ENCODE measurements around the gene C1orf141.
A peak's percentile ranks its signal among the peaks of the same experiment; 100 is the strongest.
"Not testable (repeated sequence)": the region's sequence is repeated elsewhere in the genome, so short reads cannot be mapped to it uniquely, and the experiment has no call there.

C1orf141 gene

GRCh38 chr1:67085326-67085725 is 49.4 kb downstream of the C1orf141 start:
- no peak for DNase-seq (ENCODE audit: low read depth in 2 of 2)

- no peak for DNase-seq (ENCODE audit: low read depth in 2 of 2)
Measured at GRCh38 chr1:67084765-67085318, 49.9 kb downstream of the C1orf141 start.

DNA sequence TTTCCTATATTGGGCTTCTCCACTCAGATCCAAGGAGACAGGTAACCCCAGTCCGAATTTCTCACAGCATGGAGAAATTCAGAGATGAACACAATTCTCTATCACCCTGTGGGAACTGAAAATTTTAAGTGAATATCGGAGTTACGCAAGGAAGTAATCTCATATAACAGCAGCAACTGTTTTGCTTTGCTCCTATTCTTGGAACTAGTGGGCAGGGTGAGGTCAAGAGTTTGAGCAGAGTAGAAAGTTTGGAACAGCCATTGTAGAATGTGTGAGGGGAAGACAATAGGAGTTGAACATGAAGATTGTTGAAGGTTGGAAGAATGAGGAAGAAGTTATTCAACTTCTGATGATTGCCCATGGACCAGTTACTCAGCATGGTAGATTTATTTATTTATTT is 56.5 kb downstream of the C1orf141 start:
- no peak for DNase-seq (ENCODE audit: low read depth in 2 of 2)

DNA sequence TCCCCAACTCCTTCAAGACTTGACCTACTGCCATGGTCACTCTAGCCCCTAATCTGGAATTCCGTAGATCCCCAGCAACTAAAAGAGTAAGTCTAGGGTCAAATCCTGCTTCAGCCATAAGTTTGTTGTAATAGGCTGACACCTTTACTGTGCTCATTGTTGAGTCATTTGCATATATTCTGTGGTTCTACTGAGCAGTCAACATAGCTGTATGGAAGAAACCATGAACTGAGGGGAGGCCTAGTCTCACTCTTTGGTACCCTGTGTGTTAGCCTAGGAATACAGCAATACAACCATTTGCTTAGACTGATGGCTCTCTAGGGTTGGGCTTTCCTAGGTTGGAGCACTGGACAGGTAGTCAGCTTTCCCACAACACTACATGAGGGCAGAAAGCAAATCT is 57.2 kb downstream of the C1orf141 start:
- DNase-seq (ENCODE audit: low read depth in 2 of 2) = no peak

- no peak for DNase-seq (ENCODE audit: low read depth in 2 of 2)
Measured at GRCh38 chr1:67072749-67073148, 62.0 kb downstream of the C1orf141 start.

GRCh38 chr1:67067655-67068054 is 67.1 kb downstream of the C1orf141 start:
- not testable (repeated sequence) for DNase-seq (ENCODE audit: low read depth in 2 of 2)

DNA sequence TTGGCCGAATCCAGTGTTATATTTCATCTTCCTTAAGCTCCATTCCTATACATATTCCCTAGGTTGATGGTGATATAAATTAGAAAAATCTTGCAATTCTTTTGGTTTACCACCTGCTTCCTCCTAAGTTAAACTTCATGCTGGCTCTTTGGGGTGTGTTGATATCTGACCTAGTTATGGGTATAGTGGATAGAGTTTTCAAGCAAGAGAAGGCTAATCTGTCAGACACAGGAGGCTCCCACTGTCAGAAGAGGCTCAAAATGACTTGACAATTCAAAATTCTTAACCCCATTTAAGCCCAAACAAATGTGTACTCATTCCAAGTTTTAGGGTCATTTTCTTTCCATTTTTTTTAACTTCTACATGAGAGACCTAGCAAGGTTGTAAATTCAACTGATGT is 72.4 kb downstream of the C1orf141 start:
- DNase-seq (ENCODE audit: low read depth in 2 of 2) = no peak

DNA sequence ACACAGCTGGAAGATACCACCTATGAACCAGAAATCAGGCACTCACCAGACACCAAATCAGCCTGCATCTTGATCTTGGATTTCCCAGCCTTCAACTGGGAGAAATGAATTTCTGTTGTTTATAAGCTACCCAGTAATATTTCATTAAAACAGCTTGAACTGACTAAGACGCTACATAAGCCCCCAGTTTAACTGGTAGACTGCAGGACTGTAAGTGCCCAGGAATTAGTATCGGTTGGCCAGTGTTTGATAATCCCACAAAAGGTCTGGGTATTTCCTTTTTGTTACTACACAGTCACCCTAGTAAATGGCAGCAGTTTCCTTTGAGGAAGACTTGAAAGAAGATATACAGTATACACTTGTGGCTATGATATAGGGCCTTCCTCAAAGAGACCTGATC is 73.5 kb downstream of the C1orf141 start:
- DNase-seq (ENCODE audit: low read depth in 2 of 2) = no peak

DNA sequence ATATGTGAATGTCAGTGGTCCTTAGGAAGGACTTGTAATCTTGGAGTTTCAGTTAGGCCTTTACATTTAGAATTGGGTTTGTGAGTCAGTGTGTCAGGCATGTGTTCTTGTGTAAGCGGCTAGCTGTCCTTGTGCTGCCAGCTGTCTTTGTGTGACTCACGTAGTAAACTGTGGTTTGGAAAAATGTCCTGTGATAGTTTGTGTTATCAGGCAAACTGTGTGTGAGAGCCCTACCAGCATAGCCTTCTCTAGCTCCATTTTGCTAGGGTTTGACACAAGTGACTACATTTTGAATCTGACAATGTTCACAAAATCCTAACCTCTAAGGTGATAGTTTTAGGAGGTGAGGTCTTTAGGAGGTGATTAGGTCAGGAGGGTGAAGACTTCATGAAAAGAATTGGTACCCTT is 74.0 kb downstream of the C1orf141 start:
- DNase-seq (ENCODE audit: low read depth in 2 of 2) = no peak

GRCh38 chr1:67059346-67059745 is 75.4 kb downstream of the C1orf141 start:
- no peak for DNase-seq (ENCODE audit: low read depth in 2 of 2)

- no peak for DNase-seq (ENCODE audit: low read depth in 2 of 2)
Measured at GRCh38 chr1:67058761-67059160, 76.0 kb downstream of the C1orf141 start.

DNA sequence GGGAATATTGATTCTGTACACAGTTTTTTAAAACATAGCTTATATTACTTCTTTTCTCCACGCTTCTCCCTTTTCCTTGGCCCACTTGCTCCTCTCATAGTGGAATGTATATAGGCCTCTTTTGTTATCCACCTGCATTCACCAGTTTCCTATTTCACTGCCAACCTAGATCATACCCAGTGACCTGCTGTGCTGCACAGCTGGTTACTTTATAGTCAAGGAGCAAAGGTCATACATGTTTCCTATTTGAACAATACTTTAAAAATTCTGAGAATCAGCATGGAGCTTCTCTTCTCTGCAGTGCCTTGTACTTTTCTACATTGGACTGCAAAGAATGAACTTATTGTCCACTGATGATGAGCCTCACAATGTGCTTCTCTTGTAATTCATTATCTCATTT is 76.5 kb downstream of the C1orf141 start:
- no peak for DNase-seq (ENCODE audit: low read depth in 2 of 2)

DNA sequence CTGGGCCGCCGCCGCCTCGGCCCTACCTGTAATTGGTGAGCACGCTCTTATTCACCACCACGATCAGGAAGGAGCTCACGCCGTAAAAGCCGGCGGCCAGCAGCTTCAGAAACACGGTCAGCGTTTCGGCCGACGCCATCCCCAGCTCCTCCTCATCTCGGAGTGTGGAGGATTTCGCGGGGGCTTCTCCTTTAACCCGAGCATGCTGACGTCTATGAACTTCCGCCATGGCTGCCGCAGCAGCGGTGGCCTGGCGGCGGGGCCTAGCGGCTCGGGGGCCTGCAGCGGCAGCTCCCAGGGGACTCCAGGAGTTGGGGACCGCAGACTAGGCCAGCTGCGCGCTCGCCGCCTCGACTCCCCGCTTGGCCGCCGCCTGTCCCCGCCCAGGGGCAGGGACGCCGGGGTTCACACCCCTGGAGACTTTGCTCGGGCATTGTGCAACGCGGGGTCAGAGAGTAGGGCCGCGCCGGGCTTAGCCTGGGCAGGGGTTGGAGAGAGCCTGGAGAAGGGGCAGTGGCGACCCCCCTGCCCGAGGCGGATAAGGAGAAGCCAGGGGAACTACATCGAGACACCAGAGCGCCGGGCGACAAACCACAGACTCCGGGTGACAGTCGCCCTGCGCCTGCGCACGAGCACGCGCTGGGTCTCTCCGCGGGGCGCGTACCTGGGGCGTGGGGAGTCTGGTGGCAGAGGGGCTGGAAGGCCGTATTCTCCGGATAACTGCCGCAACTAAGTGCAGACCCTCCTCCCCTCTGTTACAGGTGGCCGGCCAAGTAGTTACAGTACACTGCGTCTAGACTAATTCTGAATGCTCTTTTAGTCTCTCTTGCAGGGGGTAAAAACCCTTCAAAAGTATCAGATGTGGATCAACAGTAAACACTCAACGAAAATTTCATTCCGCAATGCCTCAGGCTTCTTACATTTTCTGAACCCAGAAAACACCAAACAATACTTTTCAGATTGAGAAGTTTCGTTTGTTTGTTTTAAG is 80.7 kb downstream of the C1orf141 start, which contains the start of gene SLC35D1:
Gene SLC35D1 (minus strand): TSS at position 364 of the 988 bp plus-strand sequence. CDS start 135 bp downstream, at position 229.
- DNase-seq (ENCODE audit: low read depth in 2 of 2) = peak; percentile 71

DNA sequence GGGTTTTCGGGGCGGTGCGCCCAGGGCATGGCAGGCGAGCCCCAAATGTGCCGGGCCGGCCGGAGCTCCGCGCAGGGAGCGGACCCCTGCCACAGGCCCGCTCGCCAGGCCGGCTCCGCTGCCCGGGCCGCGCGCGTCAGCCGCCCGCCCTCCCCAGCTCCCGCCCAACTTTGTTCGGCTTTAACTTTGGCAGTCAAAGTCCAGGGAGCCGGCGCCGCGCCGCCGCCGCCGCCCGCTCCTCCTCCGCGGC is 81.3 kb downstream of the C1orf141 start:
- no peak for DNase-seq (ENCODE audit: low read depth in 2 of 2)

DNA sequence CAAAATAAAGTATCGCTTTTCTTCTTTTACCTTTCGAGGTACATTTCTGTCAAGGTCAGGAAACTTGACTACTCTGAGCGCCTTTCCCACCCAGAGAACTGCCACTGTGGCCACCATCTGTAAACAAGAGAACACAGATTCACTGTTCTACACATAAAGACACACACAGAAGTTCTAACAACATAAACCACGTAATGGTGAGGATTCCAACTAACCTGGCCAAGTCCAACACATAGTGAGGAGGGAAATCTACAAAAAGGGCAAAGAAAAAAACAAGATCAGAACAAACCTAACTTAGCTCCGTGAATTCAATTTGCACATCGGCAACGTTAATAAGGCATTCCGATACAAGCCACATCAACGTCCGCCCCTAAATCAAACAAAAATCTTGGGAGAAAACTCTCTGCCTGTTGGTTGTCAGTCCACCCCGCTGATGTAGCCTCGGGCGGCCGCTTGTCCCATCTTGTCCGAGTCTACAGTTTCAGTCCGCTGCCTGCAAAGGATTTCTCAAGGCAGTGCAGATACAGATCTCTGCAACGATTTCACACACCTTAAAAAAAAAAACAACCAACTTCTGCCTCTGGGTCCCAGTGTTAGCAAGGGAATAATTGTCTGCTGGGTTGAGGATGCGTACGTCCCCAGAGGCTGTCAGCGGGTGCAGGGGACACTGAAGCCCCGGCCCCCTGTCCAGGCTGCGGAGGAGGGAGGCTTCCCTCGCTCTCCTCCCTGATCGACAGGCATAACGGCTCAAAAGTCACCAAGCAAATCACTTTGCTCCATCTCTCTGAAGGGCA is 81.8 kb downstream of the C1orf141 start:
- DNase-seq (ENCODE audit: low read depth in 2 of 2) = peak in 1 of 2 experiments; percentile 11

DNA sequence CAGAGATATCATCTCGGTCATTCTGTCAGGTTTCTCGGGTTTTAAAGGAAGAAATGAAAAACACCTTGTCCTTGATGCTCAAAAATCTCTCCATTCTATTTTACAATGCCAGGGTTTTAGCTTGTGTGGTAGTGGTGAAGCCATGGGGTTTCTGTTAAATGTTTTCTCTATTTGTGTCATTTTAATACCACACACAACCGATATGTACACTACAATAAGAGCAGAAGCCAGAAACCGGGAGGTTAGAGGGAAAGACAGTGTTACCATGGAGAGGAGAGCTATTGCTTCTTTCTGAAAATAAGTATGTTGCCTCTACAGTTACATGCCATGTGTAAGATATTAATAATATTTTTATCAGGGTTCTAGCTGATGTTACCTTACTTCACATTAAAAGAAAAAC is 83.6 kb downstream of the C1orf141 start:
- no peak for DNase-seq (ENCODE audit: low read depth in 2 of 2)

- no peak for DNase-seq (ENCODE audit: low read depth in 2 of 2)
Measured at GRCh38 chr1:67044631-67045270, 90.0 kb downstream of the C1orf141 start.

GRCh38 chr1:67043366-67043765 is 91.4 kb downstream of the C1orf141 start:
- no peak for DNase-seq (ENCODE audit: low read depth in 2 of 2)
